Right lobe of liver (tissue), 4 donors: Measurements from ENCODE around the gene DCAF17.

Source experiments
- POLR2A ChIP-seq: fragments of 450-650 bp; IDR thresholded peaks from one replicate; pipeline ENCODE4 v1.6.1; 2017; ENCODE audit warnings: antibody characterized with exemption, mild to moderate bottlenecking
- TF ChIP-seq, protein P1 (sequence below), 4 donors: fragments of 200-600 bp in 3 of 4; fragments of 450-650 bp in 1 of 4; IDR thresholded peaks; one replicate each; pipeline versions ENCODE4 v1.5.1 to v1.8.0; 2016 to 2022; ENCODE audit warnings: antibody characterized with exemption in 4 of 4, mild to moderate bottlenecking in 2 of 4
- donor health status: DM: no; HTN: no; CAD: no.
- donor health status: DM: no; HTN: no; CAD: no.
- donor health status: DM: no; HTN: yes; CAD: no.

DNA sequence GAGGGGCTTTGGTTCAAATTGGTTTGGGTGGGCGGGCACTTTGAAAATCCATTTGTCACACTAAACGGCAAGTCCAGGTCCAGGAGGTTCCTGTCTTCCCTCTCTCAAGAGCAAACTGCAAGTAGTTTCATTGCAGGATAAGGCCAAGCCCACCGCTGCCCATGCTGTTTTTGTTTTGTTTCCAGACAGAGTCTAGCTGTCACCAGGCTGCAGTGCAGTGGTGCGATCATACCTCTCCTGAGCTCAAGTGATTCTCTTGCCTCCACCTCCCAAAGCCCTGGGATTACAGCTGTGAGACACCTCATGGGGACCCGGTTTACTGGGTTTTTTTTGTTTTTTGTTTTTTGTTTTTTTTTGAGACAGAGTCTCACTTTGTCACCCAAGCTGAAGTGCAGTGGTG lies 86.4 kb downstream of the DCAF17 start:
- TF ChIP-seq, protein P1, sequence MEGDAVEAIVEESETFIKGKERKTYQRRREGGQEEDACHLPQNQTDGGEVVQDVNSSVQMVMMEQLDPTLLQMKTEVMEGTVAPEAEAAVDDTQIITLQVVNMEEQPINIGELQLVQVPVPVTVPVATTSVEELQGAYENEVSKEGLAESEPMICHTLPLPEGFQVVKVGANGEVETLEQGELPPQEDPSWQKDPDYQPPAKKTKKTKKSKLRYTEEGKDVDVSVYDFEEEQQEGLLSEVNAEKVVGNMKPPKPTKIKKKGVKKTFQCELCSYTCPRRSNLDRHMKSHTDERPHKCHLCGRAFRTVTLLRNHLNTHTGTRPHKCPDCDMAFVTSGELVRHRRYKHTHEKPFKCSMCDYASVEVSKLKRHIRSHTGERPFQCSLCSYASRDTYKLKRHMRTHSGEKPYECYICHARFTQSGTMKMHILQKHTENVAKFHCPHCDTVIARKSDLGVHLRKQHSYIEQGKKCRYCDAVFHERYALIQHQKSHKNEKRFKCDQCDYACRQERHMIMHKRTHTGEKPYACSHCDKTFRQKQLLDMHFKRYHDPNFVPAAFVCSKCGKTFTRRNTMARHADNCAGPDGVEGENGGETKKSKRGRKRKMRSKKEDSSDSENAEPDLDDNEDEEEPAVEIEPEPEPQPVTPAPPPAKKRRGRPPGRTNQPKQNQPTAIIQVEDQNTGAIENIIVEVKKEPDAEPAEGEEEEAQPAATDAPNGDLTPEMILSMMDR (IDR thresholded peaks at IDR 0.05) = no peak
- no peak for TF ChIP-seq POLR2A
